K562 treated with DMSO at 1 percent for 12 hours (cell line): Measurements from ENCODE around the gene C18orf32. TPM values are rescaled to one million over a fixed set of nuclear protein-coding genes. Genes with fewer than 3 reads are reported as not detected.

Source experiments
- total RNA-seq: library from RNA; unstranded; fragments of 300-600 nt; gene quantifications from 2 replicates; pipeline ENCODE4 v1.2.3, GENCODE V29; 2022; ENCODE audit not compliant: insufficient read depth

C18orf32 gene
- total RNA-seq: 17.4 and 29.4 TPM in 2 replicates

DNA sequence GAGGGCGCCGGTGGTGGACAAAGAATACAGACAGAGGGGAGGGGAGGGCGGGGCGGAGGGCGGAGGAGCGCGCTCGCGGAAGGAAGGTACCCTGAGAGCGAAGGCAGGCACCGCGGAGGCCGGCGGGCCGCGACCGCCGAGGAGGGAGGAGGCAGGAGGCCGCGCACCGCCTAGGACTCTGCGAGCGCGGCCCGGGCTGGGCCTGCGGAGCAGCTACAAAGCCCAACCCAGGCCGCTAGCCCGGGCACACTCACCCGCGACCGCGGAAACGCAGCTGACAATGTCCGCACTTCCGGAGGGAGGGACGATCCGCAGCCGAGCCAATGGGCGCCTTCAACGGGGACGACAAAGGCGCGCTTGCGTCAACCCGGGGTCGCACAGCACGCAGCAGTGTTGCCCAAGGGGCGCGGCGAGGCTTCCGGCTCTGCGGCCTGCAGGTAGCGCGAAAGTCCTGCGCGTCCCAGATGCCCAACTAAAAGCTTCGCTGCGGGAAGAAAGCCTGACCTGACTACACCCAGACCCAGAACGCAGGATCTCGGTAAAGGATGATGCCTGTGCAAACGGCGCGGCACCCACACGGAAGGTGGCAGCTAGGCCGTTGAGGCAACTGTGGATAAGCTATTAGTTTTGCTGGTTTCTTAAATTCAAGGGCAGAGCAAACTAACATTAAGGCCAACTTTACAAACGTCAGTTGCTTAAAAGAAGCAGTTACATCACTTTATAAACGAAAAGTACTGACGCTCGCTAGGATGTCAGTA lies at the start of gene C18orf32:
C18orf32 (minus strand) TSS at position 282 of the 758 bp plus-strand sequence. CDS start 3,486 bp downstream, outside the sequence.

DNA sequence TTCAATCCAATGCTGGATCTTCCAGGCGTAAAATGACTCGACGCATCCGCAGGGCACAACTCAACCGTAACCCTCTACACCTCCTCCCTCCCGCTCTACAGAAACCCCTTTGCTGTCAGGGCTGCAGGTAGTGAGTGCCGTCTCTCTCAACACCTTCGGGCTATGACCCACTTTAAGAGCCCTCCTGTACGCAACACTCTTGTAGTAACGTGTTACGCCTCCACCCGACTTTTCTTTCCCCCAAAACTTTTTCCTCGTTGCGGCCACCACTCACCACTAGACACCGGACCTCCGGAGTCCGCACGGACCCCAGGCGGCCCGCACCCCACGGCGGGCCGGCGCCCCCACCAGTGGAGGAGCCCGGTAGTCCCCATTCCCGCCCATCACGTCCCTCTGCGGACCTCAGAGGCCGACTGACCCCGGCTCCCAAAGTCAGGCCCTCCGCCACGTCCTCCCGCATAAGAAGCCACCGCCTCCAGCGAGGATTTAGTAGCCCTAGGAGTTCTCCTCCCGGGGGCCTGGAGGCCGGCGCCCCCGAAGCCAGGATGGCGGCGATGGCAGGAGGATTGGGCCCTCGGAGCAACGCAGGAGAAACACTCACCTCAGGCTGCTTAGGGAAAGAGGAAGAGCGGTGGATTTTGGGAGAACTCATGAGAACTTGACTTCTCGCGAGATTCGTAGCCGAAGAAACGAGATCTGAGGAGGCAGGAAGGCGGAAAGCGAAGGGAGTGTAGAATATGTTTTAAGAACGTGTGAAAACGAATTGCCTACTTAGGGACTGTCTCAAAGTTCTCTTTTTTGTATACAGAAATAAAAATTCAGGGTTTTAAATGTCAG lies 5.0 kb upstream of the C18orf32 start, which contains the start of gene RPL17:
RPL17 (minus strand) TSS at position 609 of the 837 bp plus-strand sequence.

Other genes starting within 250 kb of the C18orf32 start
- 16.6 and 22.8 TPM in 2 replicates for gene DYM, start 26.6 kb downstream of the C18orf32 start, total RNA-seq
- 3,761 and 4,419 TPM in 2 replicates for gene RPL17, start 5.2 kb upstream of the C18orf32 start, total RNA-seq
- gene LIPG, start 74.8 kb upstream of the C18orf32 start, total RNA-seq: 1.7 and 2.4 TPM in 2 replicates